T-helper 17 cell (primary cell): ENCODE data around the gene C11orf91. TPM values are rescaled to one million over a fixed set of nuclear protein-coding genes. Genes with fewer than 3 reads are reported as not detected.
"Not testable (repeated sequence)": the region's sequence is repeated elsewhere in the genome, so short reads cannot be mapped to it uniquely, and the experiment has no call there.

Source experiments
- ATAC-seq: fragments of 150-1000 bp; cut with Tn5 transposase; 2 replicates; pipeline ENCODE4 v1.10.0; 2021; ENCODE audit warnings: mild to moderate bottlenecking, moderate library complexity
- DNase-seq, 3 donors: peaks; one replicate each; pipeline versions ENCODE4 v3.0.0 to v3.0.0-alpha.2; 2020 to 2021
- H3K9me3 ChIP-seq: one replicate; pipeline ENCODE4 v1.7.0; 2013; ENCODE audit warnings: low read length, mild to moderate bottlenecking; ENCODE audit not compliant: control insufficient read depth, poor library complexity, severe bottlenecking
- H3K27ac Mint-ChIP-seq: one replicate; pipeline ENCODE4 v1.8.0; 2022; ENCODE audit warnings: mild to moderate bottlenecking, moderate library complexity, mixed read lengths
- H3K27me3 Mint-ChIP-seq: one replicate; pipeline ENCODE4 v1.8.0; 2022; ENCODE audit warnings: mixed read lengths
- H3K36me3 Mint-ChIP-seq: one replicate; pipeline ENCODE4 v1.8.0; 2022; ENCODE audit warnings: low read depth, mixed read lengths
- H3K4me1 Mint-ChIP-seq: one replicate; pipeline ENCODE4 v1.8.0; 2022; ENCODE audit warnings: mild to moderate bottlenecking, mixed read lengths
- H3K4me3 Mint-ChIP-seq: one replicate; pipeline ENCODE4 v1.8.0; 2022; ENCODE audit warnings: mild to moderate bottlenecking, moderate library complexity, mixed read lengths
- total RNA-seq, 4 donors: library from RNA in 2 of 4; stranded (reverse) in 2 of 4; gene quantifications; one replicate each; pipeline ENCODE4 v1.2.3 and lab custom pipeline; 2022 to 2026

The C11orf91 gene
- total RNA-seq, 2 donors from 2014 or later: not detected

DNA sequence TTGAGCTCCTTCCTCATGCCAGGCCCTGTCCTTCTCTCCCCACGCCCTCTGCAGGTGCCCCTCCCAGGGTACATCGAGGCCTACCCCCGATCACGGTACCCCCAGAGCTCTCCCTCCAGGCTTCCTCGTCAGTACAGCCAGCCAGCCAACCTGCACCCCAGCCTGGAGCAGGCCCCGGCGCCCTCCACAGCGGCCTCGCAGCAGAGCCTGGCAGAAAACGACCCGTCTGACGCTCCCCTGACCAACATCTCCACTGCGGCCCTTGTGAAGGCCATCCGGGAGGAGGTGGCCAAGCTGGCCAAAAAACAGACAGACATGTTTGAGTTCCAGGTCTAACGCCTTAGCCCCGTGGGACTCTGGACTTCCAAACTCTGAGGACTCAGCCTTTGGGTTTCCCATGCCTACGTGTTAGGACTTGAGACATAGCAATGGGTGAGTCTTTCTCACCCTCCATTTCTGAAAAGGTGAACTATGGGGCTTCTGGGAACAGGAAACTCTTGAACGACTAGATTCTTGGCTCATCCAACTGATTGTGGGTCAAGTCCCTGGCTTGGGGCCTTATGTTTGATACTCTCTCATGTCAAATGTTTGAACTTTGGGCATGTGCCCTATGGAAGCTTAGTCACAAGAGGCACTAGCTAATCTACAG, 32.7 kb downstream of the C11orf91 start:
- H3K36me3 Mint-ChIP-seq: peaks cover 2% of the 10 kb centered on the region
- no peak overlapping the region for H3K27ac Mint-ChIP-seq
- H3K4me3 Mint-ChIP-seq: no peak overlapping the region

GRCh38 chr11:33665350-33666106, 35.1 kb downstream of the C11orf91 start:
- peaks cover 4% of the 10 kb centered on the region for H3K4me1 Mint-ChIP-seq
- no peak overlapping the region for H3K27ac Mint-ChIP-seq
- peaks cover 2% of the 10 kb centered on the region for H3K36me3 Mint-ChIP-seq
- DNase-seq (no peak), ATAC-seq (no peak)
- no peaks in the 10 kb centered on the region for H3K9me3 ChIP-seq
- H3K27me3 Mint-ChIP-seq: peaks cover 49% of the 10 kb centered on the region
- H3K4me3 Mint-ChIP-seq: no peak overlapping the region

More for the DNA sequence above, 32.7 kb downstream of the C11orf91 start:
- ATAC-seq (no peak), DNase-seq (no peak)
- Mint-ChIP-seq H3K4me1 (peaks cover 4% of the 10 kb centered on the region), H3K27me3 (peaks cover 68% of the 10 kb centered on the region)
- H3K9me3 ChIP-seq: no peaks in the 10 kb centered on the region

- H3K4me1 Mint-ChIP-seq: peaks cover 4% of the 10 kb centered on the region
- H3K9me3 ChIP-seq: no peaks in the 10 kb centered on the region
- H3K36me3 Mint-ChIP-seq: peaks cover 2% of the 10 kb centered on the region
- H3K27me3 Mint-ChIP-seq: peaks cover 42% of the 10 kb centered on the region
- no peak overlapping the region for H3K27ac Mint-ChIP-seq
- no peak for ATAC-seq
- no peak overlapping the region for H3K4me3 Mint-ChIP-seq
- no peak for DNase-seq
Measured at GRCh38 chr11:33664827-33665226, 35.8 kb downstream of the C11orf91 start.

DNA sequence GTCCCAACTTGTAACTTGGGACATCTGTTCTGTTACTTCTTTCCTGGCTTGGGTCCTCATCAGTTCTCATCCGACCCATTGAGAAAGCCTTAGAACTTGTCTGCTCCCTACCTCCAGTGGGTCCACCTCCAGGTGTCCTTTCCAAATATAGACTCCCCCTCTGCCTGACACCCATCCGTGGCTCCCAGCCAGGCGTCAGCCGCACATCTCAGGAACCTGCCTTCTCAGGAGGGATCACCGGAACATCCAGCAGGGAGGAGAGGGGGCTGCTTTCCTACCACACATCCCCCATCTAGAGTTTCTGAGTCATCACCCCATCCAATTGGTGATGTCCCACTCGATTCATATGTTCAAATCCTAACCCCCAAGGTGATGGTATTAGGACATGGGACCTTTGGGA, 36.5 kb downstream of the C11orf91 start:
- Mint-ChIP-seq H3K36me3 (peaks cover 2% of the 10 kb centered on the region), H3K4me3 (no peak overlapping the region), H3K27me3 (peaks cover 35% of the 10 kb centered on the region), H3K4me1 (peaks cover 4% of the 10 kb centered on the region), H3K27ac (no peak overlapping the region)
- DNase-seq: no peak
- no peak for ATAC-seq
- no peaks in the 10 kb centered on the region for H3K9me3 ChIP-seq

DNA sequence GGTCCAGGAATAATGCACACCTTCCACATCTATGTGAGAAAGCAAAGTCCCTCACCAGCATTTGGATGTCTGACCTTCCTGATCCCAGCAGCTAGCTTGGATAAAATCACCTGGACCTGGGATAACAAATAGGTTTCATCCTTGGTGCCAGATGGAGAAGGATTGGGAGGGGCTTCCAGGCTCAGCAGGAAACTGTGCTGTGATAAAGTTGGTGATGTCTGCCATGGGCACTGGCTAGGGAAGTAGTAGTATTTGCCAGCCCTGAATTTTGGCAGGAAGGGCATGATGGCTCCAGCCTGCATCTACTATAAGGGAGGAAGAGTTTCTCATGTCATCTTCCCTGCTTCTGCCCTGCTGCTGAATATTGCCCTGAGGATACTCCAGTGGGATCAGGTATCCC, 37.5 kb downstream of the C11orf91 start:
- H3K27ac Mint-ChIP-seq: no peak overlapping the region
- DNase-seq (no peak), ATAC-seq (no peak)
- H3K36me3 Mint-ChIP-seq: peaks cover 2% of the 10 kb centered on the region
- H3K4me1 Mint-ChIP-seq: peaks cover 4% of the 10 kb centered on the region
- no peak overlapping the region for H3K4me3 Mint-ChIP-seq
- H3K9me3 ChIP-seq: no peaks in the 10 kb centered on the region
- peaks cover 33% of the 10 kb centered on the region for H3K27me3 Mint-ChIP-seq

DNA sequence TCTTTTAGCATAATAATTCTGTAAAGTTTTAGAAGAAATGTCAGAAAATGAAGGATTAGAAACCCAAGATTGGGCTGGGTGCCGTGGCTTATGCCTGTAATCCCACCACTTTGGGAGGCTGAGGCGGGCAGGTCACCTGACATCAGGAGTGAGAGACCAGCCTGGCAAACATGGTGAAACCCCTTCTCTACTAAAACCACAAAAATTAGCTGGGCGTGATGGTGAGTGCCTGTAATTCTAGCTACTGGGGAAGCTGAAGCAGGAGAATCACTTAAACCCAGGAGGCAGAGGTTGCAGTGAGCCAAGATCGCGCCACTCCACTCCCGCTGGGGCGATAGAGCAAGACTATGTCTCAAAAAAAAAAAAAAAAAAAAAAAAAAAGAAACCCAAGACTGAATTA, 39.1 kb downstream of the C11orf91 start:
- not testable (repeated sequence) for H3K4me3 Mint-ChIP-seq, H3K36me3 Mint-ChIP-seq, H3K4me1 Mint-ChIP-seq, H3K9me3 ChIP-seq, ATAC-seq, H3K27ac Mint-ChIP-seq, DNase-seq
- peaks cover 33% of the 10 kb centered on the region for H3K27me3 Mint-ChIP-seq

- Mint-ChIP-seq H3K27me3 (peaks cover 35% of the 10 kb centered on the region), H3K27ac (no peak overlapping the region)
- no peak for DNase-seq
Measured at GRCh38 chr11:33660962-33661361, 39.7 kb downstream of the C11orf91 start.

GRCh38 chr11:33659370-33660139, 41.1 kb downstream of the C11orf91 start:
- no peak for ATAC-seq
- Mint-ChIP-seq H3K4me3 (no peak overlapping the region), H3K27me3 (peaks cover 42% of the 10 kb centered on the region), H3K27ac (no peak overlapping the region), H3K36me3 (peaks cover 2% of the 10 kb centered on the region), H3K4me1 (peaks cover 3% of the 10 kb centered on the region)
- DNase-seq: no peak
- no peaks in the 10 kb centered on the region for H3K9me3 ChIP-seq

More at GRCh38 chr11:33660962-33661361, 39.7 kb downstream of the C11orf91 start:
- H3K9me3 ChIP-seq: no peaks in the 10 kb centered on the region
- Mint-ChIP-seq H3K36me3 (no peaks in the 10 kb centered on the region), H3K4me1 (peaks cover 4% of the 10 kb centered on the region), H3K4me3 (no peak overlapping the region)
- ATAC-seq: no peak

- Mint-ChIP-seq H3K36me3 (peaks cover 2% of the 10 kb centered on the region), H3K4me3 (no peak overlapping the region), H3K4me1 (peaks cover 3% of the 10 kb centered on the region), H3K27ac (no peak overlapping the region), H3K27me3 (peaks cover 44% of the 10 kb centered on the region)
- ATAC-seq (no peak), DNase-seq (no peak)
- H3K9me3 ChIP-seq: no peaks in the 10 kb centered on the region
Measured at GRCh38 chr11:33658195-33658900, 42.3 kb downstream of the C11orf91 start.

DNA sequence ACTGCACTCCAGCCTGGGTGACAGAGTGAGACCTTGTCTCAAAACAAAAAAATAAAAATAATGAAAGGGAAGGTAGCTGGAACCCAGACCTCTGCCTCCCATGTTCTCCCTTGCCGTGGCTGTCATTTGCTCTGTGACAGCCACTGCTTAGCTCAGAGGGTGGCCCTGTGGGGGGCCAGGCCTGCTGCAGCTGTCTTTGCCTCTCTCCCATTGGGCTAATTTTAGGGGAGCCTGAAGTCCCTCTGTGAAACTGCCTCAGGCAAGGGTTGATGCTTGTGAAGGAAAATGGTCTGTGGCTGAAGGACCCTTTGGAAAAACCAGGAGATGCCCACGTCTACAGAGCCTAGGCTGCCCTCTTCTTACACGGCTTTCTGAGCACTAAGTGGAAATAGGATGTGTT, 42.9 kb downstream of the C11orf91 start:
- ATAC-seq (no peak), DNase-seq (no peak)
- H3K27me3 Mint-ChIP-seq: peaks cover 50% of the 10 kb centered on the region
- no peak overlapping the region for H3K27ac Mint-ChIP-seq
- peaks cover 2% of the 10 kb centered on the region for H3K36me3 Mint-ChIP-seq
- no peak overlapping the region for H3K4me3 Mint-ChIP-seq
- peaks cover 3% of the 10 kb centered on the region for H3K4me1 Mint-ChIP-seq
- no peaks in the 10 kb centered on the region for H3K9me3 ChIP-seq

- Mint-ChIP-seq H3K27ac (no peak overlapping the region), H3K36me3 (peaks cover 2% of the 10 kb centered on the region), H3K4me1 (peaks cover 3% of the 10 kb centered on the region), H3K4me3 (no peak overlapping the region), H3K27me3 (peaks cover 58% of the 10 kb centered on the region)
- DNase-seq (no peak), ATAC-seq (no peak)
- H3K9me3 ChIP-seq: no peaks in the 10 kb centered on the region
Measured at GRCh38 chr11:33656768-33657167, 43.9 kb downstream of the C11orf91 start.

GRCh38 chr11:33655842-33656600, 44.6 kb downstream of the C11orf91 start:
- Mint-ChIP-seq H3K4me3 (no peak overlapping the region), H3K27ac (no peak overlapping the region), H3K27me3 (peaks cover 64% of the 10 kb centered on the region), H3K36me3 (peaks cover 2% of the 10 kb centered on the region), H3K4me1 (peaks cover 3% of the 10 kb centered on the region)
- DNase-seq (no peak), ATAC-seq (no peak)
- no peaks in the 10 kb centered on the region for H3K9me3 ChIP-seq
